Activated naive CD4-positive, alpha-beta T cell treated with anti-CD3 and anti-CD28 coated beads, Interleukin-2, amount 50 U/mL, for 72 hours (primary cell): ENCODE data around the gene LIPE. TPM values are rescaled to one million over a fixed set of nuclear protein-coding genes. Genes with fewer than 3 reads are reported as not detected.
A peak's percentile ranks its signal among the peaks of the same experiment; 100 is the strongest.
"Not testable (repeated sequence)": the region's sequence is repeated elsewhere in the genome, so short reads cannot be mapped to it uniquely, and the experiment has no call there.

Source experiments
- ATAC-seq, 2 donors: fragments of 150-1000 bp; cut with Tn5 transposase; 2 replicates each; pipeline ENCODE4 v1.10.0; 2021; ENCODE audit warnings: mild to moderate bottlenecking in 2 of 2, moderate library complexity in 2 of 2
- DNase-seq, 2 donors: peaks; one replicate each; pipeline ENCODE4 v3.0.0; 2021 to 2022; ENCODE audit warnings: low spot score in 2 of 2
- H3K27ac Mint-ChIP-seq, 2 donors: one replicate each; pipeline ENCODE4 v1.8.0; 2022; ENCODE audit warnings: mild to moderate bottlenecking in 2 of 2, mixed read lengths in 2 of 2
- H3K36me3 Mint-ChIP-seq, 2 donors: one replicate each; pipeline ENCODE4 v1.8.0; 2022; ENCODE audit warnings: mixed read lengths in 2 of 2
- H3K9me3 Mint-ChIP-seq, 2 donors: one replicate each; pipeline ENCODE4 v1.8.0; 2022; ENCODE audit warnings: mixed read lengths in 2 of 2
- total RNA-seq, 2 donors: library from RNA; stranded (reverse); gene quantifications; one replicate each; pipeline ENCODE4 v1.2.3, GENCODE V29; 2022

The LIPE gene, protein sequence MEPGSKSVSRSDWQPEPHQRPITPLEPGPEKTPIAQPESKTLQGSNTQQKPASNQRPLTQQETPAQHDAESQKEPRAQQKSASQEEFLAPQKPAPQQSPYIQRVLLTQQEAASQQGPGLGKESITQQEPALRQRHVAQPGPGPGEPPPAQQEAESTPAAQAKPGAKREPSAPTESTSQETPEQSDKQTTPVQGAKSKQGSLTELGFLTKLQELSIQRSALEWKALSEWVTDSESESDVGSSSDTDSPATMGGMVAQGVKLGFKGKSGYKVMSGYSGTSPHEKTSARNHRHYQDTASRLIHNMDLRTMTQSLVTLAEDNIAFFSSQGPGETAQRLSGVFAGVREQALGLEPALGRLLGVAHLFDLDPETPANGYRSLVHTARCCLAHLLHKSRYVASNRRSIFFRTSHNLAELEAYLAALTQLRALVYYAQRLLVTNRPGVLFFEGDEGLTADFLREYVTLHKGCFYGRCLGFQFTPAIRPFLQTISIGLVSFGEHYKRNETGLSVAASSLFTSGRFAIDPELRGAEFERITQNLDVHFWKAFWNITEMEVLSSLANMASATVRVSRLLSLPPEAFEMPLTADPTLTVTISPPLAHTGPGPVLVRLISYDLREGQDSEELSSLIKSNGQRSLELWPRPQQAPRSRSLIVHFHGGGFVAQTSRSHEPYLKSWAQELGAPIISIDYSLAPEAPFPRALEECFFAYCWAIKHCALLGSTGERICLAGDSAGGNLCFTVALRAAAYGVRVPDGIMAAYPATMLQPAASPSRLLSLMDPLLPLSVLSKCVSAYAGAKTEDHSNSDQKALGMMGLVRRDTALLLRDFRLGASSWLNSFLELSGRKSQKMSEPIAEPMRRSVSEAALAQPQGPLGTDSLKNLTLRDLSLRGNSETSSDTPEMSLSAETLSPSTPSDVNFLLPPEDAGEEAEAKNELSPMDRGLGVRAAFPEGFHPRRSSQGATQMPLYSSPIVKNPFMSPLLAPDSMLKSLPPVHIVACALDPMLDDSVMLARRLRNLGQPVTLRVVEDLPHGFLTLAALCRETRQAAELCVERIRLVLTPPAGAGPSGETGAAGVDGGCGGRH
- 10 to 100 TPM; 13.6 to 27.0 TPM for total RNA-seq

DNA sequence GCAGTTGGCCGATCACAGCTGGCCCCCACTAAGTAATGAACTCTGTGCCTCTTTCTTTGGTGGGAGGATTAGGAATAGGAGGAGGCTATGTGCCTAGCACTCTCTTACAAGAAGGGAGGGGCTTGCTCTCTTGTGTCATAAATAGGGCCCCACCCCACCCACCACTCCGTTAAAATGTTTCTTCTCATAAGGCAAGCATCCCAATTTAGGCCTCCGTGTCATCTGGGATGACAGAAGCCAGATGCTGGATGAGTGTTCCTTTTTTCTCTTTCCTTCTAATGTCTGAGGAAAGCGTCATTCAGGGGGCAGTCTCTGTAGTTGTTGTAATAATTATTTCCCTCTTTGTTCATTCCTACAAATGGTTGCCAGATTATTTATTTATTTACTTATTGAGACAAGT is at the start of gene LIPE:
Gene LIPE (minus strand): TSS at position 76 of the 400 bp plus-strand sequence. CDS start 239 bp downstream, outside the sequence.
- Mint-ChIP-seq H3K27ac (no peak within 1 kb of the TSS), H3K36me3 (peaks cover 8% of the 10 kb centered on the region in 2 donors), H3K9me3 (no peaks in the 10 kb centered on the region)
- DNase-seq = no peak
- no peak for ATAC-seq

DNA sequence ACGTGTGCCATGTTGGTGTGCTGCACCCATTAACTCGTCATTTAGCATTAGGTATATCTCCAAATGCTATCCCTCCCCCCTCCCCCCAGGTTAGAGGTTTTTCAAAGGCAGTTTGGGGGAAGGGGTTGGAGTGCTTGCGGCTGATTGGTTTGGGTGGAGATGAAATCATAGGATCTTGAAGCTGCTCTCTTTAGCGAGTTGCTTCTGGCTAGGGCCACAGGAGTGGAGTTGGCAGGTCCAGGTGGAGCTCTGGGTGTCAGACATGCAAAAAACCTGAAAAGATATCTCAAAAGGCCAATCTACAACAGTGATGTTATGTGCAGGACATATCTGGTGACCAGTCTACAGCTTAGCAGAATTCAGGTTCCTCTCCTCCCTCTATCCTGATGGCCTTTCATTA is 48.2 kb upstream of the LIPE start:
- Mint-ChIP-seq H3K27ac (no peak overlapping the region), H3K36me3 (no peaks in the 10 kb centered on the region), H3K9me3 (no peaks in the 10 kb centered on the region)
- no peak for DNase-seq
- ATAC-seq = no peak

DNA sequence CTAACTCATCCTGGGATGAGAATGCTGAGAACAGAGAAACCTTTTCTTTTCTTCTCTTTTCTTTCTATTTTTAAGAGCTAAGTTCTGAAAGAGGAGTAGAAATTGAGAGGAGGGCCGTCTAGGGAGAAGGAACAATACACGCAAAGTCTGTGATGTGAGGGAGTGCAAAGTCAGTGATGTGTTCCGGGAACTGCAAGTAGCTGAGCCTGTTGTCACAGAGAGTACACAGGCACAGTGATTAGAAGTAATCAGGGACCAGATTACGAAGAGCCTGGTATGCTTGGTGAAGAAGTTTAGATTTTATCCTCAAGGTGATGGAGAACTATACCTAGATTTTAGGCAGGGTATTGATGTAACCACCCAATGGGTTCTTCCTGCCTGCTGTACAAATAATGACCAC is 47.6 kb upstream of the LIPE start:
- Mint-ChIP-seq H3K27ac (no peak overlapping the region), H3K36me3 (no peaks in the 10 kb centered on the region), H3K9me3 (no peaks in the 10 kb centered on the region)
- ATAC-seq (no peak), DNase-seq (no peak)

DNA sequence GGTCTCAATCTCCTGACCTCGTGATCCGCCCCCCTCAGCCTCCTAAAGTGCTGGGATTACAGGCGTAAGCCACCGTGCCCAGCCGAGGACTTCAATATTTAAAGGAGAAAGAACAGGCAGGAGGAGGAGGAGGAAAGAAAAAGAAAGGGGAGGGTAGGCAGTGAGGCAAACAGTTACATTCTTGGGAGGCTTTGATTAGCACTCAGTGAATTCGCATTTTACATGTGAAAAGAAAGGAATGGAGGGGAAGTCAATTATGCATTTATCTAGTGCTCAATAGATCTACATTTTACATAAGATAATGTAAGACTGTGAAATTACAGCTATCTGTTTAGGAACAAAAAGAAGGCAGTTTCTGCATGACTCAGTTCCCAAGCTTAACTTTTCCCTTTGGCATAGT is 46.5 kb upstream of the LIPE start:
- no peaks in the 10 kb centered on the region for H3K36me3 Mint-ChIP-seq
- no peak overlapping the region for H3K27ac Mint-ChIP-seq
- ATAC-seq (no peak), DNase-seq (no peak)
- H3K9me3 Mint-ChIP-seq = no peaks in the 10 kb centered on the region

DNA sequence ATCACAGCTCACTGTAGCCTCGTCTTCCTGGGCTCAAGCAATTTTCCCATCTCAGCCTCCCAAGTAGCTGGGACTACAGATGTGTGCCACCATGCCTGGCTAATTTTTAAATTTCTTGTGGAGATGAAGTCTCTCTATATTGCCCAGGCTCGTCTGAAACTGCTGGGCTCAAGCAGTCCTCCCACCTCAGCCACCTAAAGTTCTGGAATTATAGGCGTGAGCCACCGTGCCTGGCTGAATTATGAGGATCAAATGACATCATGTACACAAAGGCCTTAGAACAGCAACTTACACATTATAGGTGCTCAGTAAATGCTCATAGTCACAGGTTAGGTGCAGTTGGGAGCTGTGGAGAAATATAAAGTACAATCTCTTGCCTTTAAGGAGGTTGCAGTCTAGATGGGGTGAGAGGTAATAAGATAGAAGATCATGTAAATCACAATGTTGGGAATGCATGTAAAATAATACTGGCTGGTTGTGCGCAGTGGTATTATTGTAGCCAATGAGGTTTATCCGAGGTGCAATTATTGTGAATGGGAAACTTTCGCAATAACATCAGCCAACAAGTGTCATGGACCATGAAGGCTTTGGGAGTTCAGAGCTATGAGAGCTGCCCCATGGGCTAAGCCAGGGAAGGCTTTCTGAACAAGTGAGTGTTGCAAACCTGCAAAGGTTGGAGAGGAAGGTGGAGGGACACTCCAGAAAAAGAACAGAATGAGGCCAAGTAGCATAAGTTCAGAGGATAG is 45.4 kb upstream of the LIPE start:
- no peak for DNase-seq
- Mint-ChIP-seq H3K27ac (no peak overlapping the region), H3K9me3 (no peaks in the 10 kb centered on the region), H3K36me3 (no peaks in the 10 kb centered on the region)
- no peak for ATAC-seq

DNA sequence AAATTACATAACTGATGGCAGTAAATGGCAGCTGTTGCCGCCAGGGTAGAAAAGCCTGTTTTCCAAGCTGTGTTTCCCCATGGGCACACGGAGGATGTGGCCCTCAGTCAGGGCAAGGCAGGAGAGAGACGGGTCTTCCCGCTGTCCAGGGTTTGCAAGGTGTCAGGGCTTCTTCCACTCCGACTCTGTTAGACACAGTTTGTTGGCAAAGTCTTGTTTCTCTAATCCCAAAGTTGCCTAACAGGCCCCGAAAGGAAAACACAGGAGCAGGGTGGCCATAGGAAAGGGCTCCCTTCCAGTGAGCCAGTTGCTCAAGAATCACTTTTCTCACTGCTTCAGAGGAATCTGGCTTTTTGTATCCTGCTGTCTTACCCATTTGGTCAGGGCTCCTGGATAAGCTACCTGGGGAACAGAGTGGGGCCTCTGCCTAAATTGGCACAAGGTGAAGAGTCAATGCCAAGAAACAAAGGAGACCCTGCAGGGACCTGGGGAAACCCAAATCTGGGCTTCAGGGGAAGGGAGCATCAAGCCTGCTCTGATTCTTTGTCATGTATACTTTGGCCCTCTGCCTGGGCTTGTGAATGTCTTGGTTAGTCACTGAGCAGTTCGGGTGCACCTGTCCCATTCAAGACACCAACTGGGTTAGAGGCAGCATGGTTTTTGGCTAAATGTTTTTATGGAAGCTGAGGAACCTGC is 44.5 kb upstream of the LIPE start:
- H3K9me3 Mint-ChIP-seq = no peaks in the 10 kb centered on the region
- no peak for DNase-seq
- no peak for ATAC-seq
- H3K36me3 Mint-ChIP-seq = no peaks in the 10 kb centered on the region
- no peak overlapping the region for H3K27ac Mint-ChIP-seq

DNA sequence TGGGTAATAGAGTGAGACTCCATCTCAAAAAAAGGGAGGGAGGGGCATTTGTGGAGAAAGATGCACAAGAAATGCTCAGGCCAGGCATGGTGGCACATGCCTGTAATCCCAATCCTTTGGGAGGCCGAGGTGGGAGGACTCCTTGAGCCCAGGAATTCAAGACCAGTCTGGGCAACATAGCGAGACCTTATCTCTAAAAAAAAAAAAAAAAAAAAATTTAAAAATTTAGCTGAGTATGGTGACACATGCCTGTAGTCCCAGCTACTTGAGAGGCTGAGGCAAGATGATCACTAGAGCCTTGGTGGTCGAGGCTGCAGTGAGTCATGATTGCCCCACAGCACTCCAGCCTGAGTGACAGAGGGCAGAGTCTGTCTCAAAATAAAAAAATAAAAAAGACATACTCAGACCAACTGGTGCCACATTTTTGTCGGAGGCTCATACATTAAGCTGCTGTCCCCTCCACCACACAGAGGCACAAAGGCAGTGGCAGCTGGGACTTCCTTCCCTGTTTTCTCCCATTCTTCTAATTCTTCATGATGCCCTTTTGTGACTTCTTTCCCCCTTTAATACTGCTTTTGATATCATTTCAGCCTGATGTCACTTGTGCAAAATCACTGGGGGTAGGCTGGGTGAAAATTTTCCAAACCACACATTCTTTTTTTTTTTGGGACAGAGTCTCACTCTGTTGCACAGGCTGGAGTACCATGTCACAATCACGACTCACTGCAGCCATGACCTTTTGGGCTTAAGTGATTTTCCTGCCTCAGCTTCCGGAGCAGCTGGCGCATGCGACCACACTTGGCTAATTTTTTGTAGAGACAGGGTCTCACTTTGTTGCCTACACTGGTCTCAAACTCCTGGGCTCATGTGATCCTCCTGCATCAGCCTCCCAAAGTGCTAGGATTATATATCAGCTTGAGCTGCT is 42.4 kb upstream of the LIPE start:
- Mint-ChIP-seq H3K36me3 (no peaks in the 10 kb centered on the region), H3K27ac (peak overlapping the region in 1 of 2 donors; percentile 58), H3K9me3 (no peaks in the 10 kb centered on the region)
- no peak for DNase-seq
- peak; percentile 63 to 93 for ATAC-seq

DNA sequence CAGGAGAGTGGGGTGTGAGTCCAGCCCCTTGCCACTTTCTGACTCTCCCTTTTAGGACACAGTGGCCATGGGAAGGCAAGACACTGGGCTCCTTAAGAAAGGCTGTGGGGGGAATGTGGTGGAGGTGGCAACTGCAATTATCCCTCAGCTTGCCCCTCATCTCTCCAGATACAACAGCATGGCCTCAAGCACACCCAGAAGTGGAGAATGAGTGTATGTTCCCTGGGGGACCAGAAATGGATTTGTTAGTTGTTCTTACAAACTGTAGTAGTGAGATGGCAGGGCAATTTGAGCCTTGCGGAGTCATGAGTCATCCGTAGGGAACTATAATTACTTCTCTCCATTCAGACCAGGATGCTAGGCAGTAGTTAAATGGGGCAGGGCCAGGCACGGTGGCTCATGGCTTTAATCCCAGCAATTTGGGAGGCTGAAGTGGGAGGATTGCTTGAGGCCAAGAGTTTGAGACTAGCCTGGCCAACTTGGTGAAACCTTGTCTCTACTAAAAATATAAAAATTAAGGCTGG is 41.1 kb upstream of the LIPE start:
- Mint-ChIP-seq H3K9me3 (no peaks in the 10 kb centered on the region), H3K27ac (peak overlapping the region in 1 of 2 donors; percentile 15), H3K36me3 (no peaks in the 10 kb centered on the region)
- DNase-seq = no peak
- no peak for ATAC-seq

DNA sequence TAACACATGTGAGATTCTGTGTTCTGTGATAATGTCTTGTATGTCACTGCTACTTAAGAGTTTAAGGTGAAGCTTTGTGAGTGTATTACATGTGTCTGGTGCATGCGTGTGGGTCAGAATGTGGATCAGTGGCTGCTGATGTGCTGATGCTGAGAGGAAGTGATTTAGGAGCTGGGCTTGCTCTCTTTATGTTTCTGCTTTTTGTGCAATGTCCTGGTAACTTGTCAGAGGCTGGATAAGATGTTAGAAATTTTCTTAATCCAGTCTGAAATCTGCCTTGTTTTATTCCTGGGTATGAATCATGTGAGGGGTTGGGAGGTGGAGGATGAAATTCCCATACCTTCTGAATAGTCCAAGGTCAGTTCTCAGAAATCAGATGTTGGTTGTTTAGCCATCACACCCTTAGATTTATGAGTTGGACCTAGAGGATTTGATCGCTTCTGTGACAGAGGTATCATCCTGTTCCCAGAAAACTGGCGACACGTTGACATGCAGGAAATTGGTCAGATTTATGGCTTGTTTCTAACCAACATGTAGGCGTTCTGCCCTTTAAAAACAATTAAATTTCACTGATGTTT is 40.1 kb upstream of the LIPE start:
- DNase-seq (no peak), ATAC-seq (no peak)
- no peak overlapping the region for H3K27ac Mint-ChIP-seq
- no peaks in the 10 kb centered on the region for H3K9me3 Mint-ChIP-seq
- H3K36me3 Mint-ChIP-seq = no peaks in the 10 kb centered on the region

DNA sequence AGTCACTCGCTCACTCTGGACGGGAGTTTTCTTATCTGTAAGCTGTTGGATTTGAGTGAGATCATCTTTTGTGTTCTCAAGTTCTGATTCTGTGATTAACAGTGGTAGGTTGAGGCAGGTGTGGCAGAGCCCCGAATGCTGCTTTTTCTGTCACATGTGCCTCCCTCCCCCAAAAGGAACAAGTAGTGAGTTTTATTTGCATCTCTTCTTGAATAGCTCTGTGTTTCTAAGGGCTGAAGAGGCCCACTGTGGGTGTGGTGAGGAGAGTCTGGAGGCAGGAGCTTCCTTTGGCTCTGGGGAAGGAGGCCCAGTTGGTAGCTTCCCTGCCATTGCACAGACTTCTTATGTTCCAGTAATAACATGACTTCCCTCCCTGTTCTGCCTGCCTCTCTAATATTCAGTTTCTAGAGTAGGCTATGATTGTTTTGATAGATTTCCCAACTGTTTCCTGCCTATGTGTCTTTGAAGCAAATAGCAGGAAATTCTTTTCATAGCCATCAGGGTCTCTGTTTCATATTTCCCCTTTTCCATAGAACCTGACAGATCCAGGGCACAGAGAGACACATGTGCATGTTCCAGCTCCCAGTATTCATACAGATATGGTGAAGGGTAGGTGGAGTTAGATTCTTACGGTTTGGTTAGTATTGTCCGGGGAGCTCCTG is 39.5 kb upstream of the LIPE start:
- Mint-ChIP-seq H3K36me3 (no peaks in the 10 kb centered on the region), H3K27ac (peak overlapping the region in 1 of 2 donors; percentile 9), H3K9me3 (no peaks in the 10 kb centered on the region)
- DNase-seq = no peak
- ATAC-seq = no peak

DNA sequence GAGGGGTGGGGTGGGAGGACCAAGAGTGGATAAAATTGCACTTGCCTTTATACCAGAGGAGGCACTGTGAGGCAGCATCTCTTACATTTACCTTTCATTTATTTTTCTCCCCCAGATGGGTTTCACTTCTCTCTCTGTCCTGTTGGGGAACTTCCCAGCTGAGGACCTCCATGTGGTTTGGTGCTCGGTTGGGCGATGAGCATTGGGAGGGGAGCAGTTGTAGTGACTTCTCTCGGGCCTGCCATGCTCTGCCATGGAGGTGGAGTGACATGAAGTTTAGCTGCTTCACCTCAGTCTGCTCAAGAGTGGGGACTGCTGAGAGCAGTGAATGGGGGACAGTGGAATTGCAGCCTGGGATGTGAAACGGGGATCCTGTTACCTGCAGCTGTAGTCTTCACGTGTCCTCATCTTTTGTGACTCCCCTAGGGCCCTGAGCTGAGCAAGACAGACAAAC is 38.7 kb upstream of the LIPE start:
- ATAC-seq = no peak
- Mint-ChIP-seq H3K36me3 (no peaks in the 10 kb centered on the region), H3K27ac (no peak overlapping the region), H3K9me3 (no peaks in the 10 kb centered on the region)
- DNase-seq = no peak

DNA sequence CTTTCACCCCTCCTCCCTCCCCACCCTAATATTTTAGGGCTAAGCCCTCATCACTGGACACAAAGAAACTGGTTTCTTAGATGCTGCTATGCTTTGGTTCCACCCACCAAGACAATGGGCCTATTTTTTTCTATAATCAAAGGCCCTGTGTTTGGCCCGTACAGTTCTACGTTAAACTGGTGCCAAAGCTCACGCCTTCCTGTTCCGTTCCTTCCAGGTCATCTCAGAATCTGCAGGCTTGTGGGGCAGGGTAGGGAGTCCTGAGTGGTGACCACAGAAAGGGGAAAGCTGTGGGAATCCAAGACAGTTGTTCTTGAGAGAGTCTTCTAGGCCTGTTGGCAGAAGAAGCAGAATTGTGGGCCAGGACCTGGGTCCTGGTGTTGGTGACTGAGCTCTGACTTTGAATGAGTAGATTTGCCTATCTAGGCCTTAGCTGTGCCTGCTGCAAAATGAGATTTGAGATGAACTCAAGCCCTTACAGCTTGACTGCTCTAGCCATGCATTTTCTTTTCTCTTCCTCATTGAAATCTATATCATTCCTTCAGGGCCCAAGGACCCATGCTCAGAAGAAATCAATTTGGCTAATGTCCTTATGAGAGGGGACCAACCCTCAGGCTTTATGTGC is 34.6 kb upstream of the LIPE start:
- DNase-seq (no peak), ATAC-seq (no peak)
- Mint-ChIP-seq H3K9me3 (no peaks in the 10 kb centered on the region), H3K36me3 (no peaks in the 10 kb centered on the region), H3K27ac (no peak overlapping the region)

DNA sequence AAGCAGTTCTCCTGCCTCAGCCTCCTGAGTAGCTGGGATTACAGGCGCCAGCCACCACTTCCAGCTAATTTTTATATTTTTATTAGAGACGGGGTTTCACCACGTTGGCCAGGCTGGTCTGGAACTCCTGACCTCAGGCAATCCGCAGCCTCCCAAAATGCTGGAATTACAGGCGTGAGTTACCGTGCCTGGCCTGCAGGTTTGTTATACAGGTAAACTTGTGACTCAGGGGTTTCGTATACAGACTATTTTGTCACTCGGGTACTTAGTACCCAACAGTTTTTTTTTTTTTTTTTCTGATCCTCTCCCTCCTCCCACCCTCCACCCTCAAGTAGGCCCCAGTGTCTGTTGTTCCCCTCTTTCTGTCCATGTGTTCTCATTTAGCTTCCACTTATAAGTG is 34.0 kb upstream of the LIPE start:
- not testable (repeated sequence) for H3K36me3 Mint-ChIP-seq, ATAC-seq, H3K9me3 Mint-ChIP-seq, DNase-seq, H3K27ac Mint-ChIP-seq

DNA sequence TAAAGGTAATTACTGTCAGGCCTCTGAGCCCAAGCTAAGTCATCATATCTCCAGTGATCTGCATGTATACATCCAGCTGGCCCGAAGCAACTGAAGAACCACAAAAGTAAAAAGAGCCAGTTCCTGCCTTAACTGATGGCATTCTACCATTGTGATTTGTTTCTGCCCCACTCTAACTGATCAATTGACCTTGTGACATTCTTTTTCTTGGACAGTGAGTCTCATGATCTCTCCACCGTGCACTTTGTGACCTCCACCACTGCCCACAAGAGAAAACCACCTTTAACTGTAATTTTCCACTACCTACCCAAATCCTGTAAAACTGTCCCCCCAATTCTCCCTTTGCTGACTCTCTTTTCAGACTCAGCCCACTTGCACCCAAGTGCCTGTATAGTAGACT is 32.7 kb upstream of the LIPE start:
- Mint-ChIP-seq H3K36me3 (no peaks in the 10 kb centered on the region), H3K27ac (peak overlapping the region in 1 of 2 donors; percentile 12), H3K9me3 (no peaks in the 10 kb centered on the region)
- DNase-seq (no peak), ATAC-seq (no peak)
